HCT116 (cell line): ENCODE data around the gene LRRC34. TPM values are rescaled to one million over a fixed set of nuclear protein-coding genes. Genes with fewer than 3 reads are reported as not detected.

Source experiments
- ATAC-seq: fragments of 200-7000 bp; cut with Tn5 transposase; 2 replicates; pipeline ENCODE4 v1.9.1; 2020; ENCODE audit warnings: mild to moderate bottlenecking, moderate library complexity
- BruUV-seq: library from RNA; stranded (reverse); fragments of 400-500 nt; replicated peaks from 2 replicates; lab custom pipeline; 2021; lab: Mats Ljungman, UMichigan
- CTCF ChIA-PET: fragments of 300-600 bp; sonication (Branson Sonifier 250); formaldehyde crosslinking; loops from one replicate; lab custom pipeline; 2021; ENCODE audit warnings: antibody characterized with exemption; lab: Charles Lee
- POLR2A ChIA-PET: fragments of 300-600, 350-600 bp; sonication (Branson Sonifier 250); formaldehyde crosslinking; loops from one replicate; lab custom pipeline; 2021; ENCODE audit warnings: antibody characterized with exemption; lab: Charles Lee
- RAD21 ChIA-PET, 2 experiments: fragments of 300-600 bp; sonication (Branson Sonifier 250); formaldehyde crosslinking; loops; one replicate each; lab custom pipeline; 2023; ENCODE audit warnings: low total read pairs in 2 of 2; ENCODE audit not compliant: uncharacterized antibody in 2 of 2, unreplicated experiment in 2 of 2, low non-redundant PET in 1 of 2; lab: Charles Lee
- DNase-seq: peaks from one replicate; pipeline ENCODE4 v3.0.0-alpha.2; 2010; ENCODE audit warnings: low read depth, low spot score
- H2AFZ ChIP-seq: fragments of 200-600 bp; shearing (Covaris generic), sonication (generic); 2 replicates; pipeline ENCODE4 v1.6.1; 2017; ENCODE audit warnings: low read depth, mixed run types, mixed read lengths, antibody characterized with exemption, low read length; ENCODE audit not compliant: poor library complexity, severe bottlenecking
- H3K27ac ChIP-seq: 2 replicates; pipeline ENCODE4 v1.5.1; 2012; ENCODE audit warnings: low read depth, low read length
- H3K27me3 ChIP-seq: fragments of 200-600 bp; sonication (generic); 2 replicates; pipeline ENCODE4 v1.6.1; 2016; ENCODE audit warnings: mixed run types, low read length, mixed read lengths; ENCODE audit not compliant: insufficient read depth
- H3K36me3 ChIP-seq, 2 experiments: fragments of 200-500 bp in 1 of 2; fragments of 200-600 bp in 1 of 2; sonication (Bioruptor generic) in 1 of 2; sonication (generic) in 1 of 2; 2 replicates each; pipeline versions ENCODE4 v1.5.1 to v1.6.1; 2014 to 2016; ENCODE audit warnings: low read length in 2 of 2, inconsistent platforms in 1 of 2, mixed read lengths in 1 of 2, mixed run types in 1 of 2; ENCODE audit not compliant: insufficient read depth in 2 of 2, control insufficient read depth in 1 of 2
- H3K4me1 ChIP-seq, 2 experiments: fragments of 200-600 bp in 1 of 2; sonication (generic) in 1 of 2; 2 replicates each; pipeline versions ENCODE4 v1.5.1 to v1.6.1; 2012 to 2017; ENCODE audit warnings: low read length in 2 of 2, inconsistent platforms in 1 of 2, mild to moderate bottlenecking in 1 of 2, mixed read lengths in 1 of 2, mixed run types in 1 of 2, moderate library complexity in 1 of 2; ENCODE audit not compliant: insufficient read depth in 2 of 2, control insufficient read depth in 1 of 2
- H3K4me2 ChIP-seq: fragments of 200-600 bp; sonication (generic); 2 replicates; pipeline ENCODE4 v1.6.1; 2017; ENCODE audit warnings: mixed run types, low read length, mixed read lengths
- H3K4me3 ChIP-seq, 2 experiments: fragments of 200-600 bp in 1 of 2; sonication (generic) in 1 of 2; replicated peaks in 1 of 2; 2 replicates each; pipeline ENCODE4 v1.5.1; 2011 to 2016; ENCODE audit warnings: low read length in 2 of 2, control low read depth in 1 of 2, low read depth in 1 of 2, mild to moderate bottlenecking in 1 of 2, mixed read lengths in 1 of 2, mixed run types in 1 of 2
- H3K79me2 ChIP-seq: fragments of 200-600 bp; sonication (generic); 2 replicates; pipeline ENCODE4 v1.6.1; 2017; ENCODE audit warnings: mild to moderate bottlenecking, mixed run types, low read length, moderate library complexity, mixed read lengths; ENCODE audit not compliant: insufficient read depth
- H3K9ac ChIP-seq: fragments of 200-600 bp; sonication (generic); 2 replicates; pipeline ENCODE4 v1.6.1; 2016; ENCODE audit warnings: low read length, mixed read lengths
- H3K9me2 ChIP-seq: fragments of 200-600 bp; sonication (generic), shearing (Covaris generic); 2 replicates; pipeline ENCODE4 v1.6.1; 2017; ENCODE audit warnings: mixed run types, mild to moderate bottlenecking, moderate library complexity; ENCODE audit not compliant: insufficient read depth
- H3K9me3 ChIP-seq, 2 experiments: fragments of 200-500 bp in 1 of 2; fragments of 200-600 bp in 1 of 2; sonication (Bioruptor generic) in 1 of 2; sonication (generic) in 1 of 2; 2 replicates each; pipeline ENCODE4 v1.6.1; 2014 to 2017; ENCODE audit warnings: low read length in 2 of 2, mixed read lengths in 2 of 2, inconsistent platforms in 1 of 2, low read depth in 1 of 2, mild to moderate bottlenecking in 1 of 2, mixed run types in 1 of 2, moderate library complexity in 1 of 2; ENCODE audit not compliant: control insufficient read depth in 1 of 2, insufficient read depth in 1 of 2
- H4K20me1 ChIP-seq: fragments of 200-600 bp; sonication (generic), shearing (Covaris generic); 2 replicates; pipeline ENCODE4 v1.6.1; 2017; ENCODE audit warnings: mixed run types, mild to moderate bottlenecking, moderate library complexity; ENCODE audit not compliant: insufficient read depth
- CBX3 ChIP-seq: IDR thresholded peaks from 2 replicates; pipeline ENCODE4 v1.6.1; 2012; ENCODE audit warnings: low read depth
- CEBPB ChIP-seq: IDR thresholded peaks from 2 replicates; pipeline ENCODE4 v1.6.1; 2012; ENCODE audit warnings: low read depth
- EZH2 ChIP-seq: fragments of 200-600 bp; sonication (generic); IDR thresholded peaks from 2 replicates; pipeline ENCODE4 v1.6.1; 2017; ENCODE audit warnings: antibody characterized with exemption, mixed run types
- SIN3A ChIP-seq: IDR thresholded peaks from 2 replicates; pipeline ENCODE4 v1.6.1; 2012; ENCODE audit warnings: low read depth
- ZNF274 ChIP-seq: fragments of 200-500 bp; sonication (Bioruptor generic); IDR thresholded peaks from 2 replicates; pipeline ENCODE4 v1.6.1; 2014; ENCODE audit warnings: mild to moderate bottlenecking, low read depth, low read length, inconsistent platforms
- intact Hi-C: fragments of 100-400 bp; cut with micrococcal nuclease; formaldehyde crosslinking; loops from 2 replicates; pipeline ENCODE4 v1.10.0; 2022
- total RNA-seq: library from RNA; stranded (reverse); gene quantifications from one replicate; pipeline ENCODE4 v1.2.1, GENCODE V29; 2021; ENCODE audit not compliant: unreplicated experiment
- TF ChIP-seq, protein P1 (sequence below), 3 experiments: fragments of 200-600 bp in 1 of 3; sonication (generic) in 1 of 3; IDR thresholded peaks in 2 of 3; conservative IDR thresholded peaks in 1 of 3; 2 replicates each; pipeline ENCODE4 v1.5.1; 2012 to 2017; ENCODE audit warnings: low read depth in 2 of 3, low read length in 2 of 3, antibody characterized with exemption in 1 of 3, borderline replicate concordance in 1 of 3, control low read depth in 1 of 3, mild to moderate bottlenecking in 1 of 3, mixed read lengths in 1 of 3, mixed run types in 1 of 3, moderate library complexity in 1 of 3; ENCODE audit not compliant: insufficient read depth in 1 of 3
- TF ChIP-seq, protein P2 (sequence below): IDR thresholded peaks from 2 replicates; pipeline ENCODE4 v1.6.1; 2011; ENCODE audit warnings: mild to moderate bottlenecking, low read length, moderate library complexity; ENCODE audit not compliant: insufficient replicate concordance; ENCODE audit errors: extremely low read depth

Gene LRRC34
- total RNA-seq, 1 experiment from 2014 or later, result not detected

DNA sequence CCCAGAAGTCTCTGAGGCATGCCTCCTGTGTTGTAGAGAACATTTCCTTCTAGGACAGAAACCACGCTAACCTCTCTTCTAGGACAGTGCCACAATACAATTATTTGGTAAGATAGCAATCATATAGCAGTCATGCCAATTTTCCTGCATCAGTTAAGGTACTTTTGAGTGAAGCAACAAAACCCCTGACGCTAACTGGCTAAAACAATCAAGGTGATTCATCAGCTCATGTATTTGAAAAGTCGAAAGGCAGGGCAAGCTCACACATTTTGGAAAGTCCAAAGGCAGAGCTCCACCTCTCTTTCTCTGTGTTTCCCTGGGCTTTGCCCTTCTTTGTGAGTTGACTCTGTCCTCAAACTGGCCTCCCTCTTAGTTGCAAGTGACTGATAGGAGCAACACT lies 58.0 kb downstream of the LRRC34 start:
- Histone ChIP-seq H3K9ac (no peak overlapping the region), H2AFZ (no peak overlapping the region)

More for the DNA sequence above, 58.0 kb downstream of the LRRC34 start:
- no peaks in the 10 kb centered on the region for H4K20me1 ChIP-seq
- no peak for DNase-seq
- RAD21 ChIA-PET, result no interaction called here
- H3K36me3 ChIP-seq, result no peaks in the 10 kb centered on the region
- ATAC-seq, result no peak
- no peak for TF ChIP-seq CEBPB
- TF ChIP-seq, protein P1, sequence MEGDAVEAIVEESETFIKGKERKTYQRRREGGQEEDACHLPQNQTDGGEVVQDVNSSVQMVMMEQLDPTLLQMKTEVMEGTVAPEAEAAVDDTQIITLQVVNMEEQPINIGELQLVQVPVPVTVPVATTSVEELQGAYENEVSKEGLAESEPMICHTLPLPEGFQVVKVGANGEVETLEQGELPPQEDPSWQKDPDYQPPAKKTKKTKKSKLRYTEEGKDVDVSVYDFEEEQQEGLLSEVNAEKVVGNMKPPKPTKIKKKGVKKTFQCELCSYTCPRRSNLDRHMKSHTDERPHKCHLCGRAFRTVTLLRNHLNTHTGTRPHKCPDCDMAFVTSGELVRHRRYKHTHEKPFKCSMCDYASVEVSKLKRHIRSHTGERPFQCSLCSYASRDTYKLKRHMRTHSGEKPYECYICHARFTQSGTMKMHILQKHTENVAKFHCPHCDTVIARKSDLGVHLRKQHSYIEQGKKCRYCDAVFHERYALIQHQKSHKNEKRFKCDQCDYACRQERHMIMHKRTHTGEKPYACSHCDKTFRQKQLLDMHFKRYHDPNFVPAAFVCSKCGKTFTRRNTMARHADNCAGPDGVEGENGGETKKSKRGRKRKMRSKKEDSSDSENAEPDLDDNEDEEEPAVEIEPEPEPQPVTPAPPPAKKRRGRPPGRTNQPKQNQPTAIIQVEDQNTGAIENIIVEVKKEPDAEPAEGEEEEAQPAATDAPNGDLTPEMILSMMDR (IDR thresholded peaks at IDR 0.05 in 2 of 3, conservative IDR thresholded peaks at IDR 0.05 in 1 of 3; ENCODE audit: borderline replicate concordance in 1 of 3, insufficient read depth in 1 of 3, low read depth in 2 of 3, low read length in 2 of 3), result no peak
- no peak for TF ChIP-seq EZH2
- TF ChIP-seq, protein P2, sequence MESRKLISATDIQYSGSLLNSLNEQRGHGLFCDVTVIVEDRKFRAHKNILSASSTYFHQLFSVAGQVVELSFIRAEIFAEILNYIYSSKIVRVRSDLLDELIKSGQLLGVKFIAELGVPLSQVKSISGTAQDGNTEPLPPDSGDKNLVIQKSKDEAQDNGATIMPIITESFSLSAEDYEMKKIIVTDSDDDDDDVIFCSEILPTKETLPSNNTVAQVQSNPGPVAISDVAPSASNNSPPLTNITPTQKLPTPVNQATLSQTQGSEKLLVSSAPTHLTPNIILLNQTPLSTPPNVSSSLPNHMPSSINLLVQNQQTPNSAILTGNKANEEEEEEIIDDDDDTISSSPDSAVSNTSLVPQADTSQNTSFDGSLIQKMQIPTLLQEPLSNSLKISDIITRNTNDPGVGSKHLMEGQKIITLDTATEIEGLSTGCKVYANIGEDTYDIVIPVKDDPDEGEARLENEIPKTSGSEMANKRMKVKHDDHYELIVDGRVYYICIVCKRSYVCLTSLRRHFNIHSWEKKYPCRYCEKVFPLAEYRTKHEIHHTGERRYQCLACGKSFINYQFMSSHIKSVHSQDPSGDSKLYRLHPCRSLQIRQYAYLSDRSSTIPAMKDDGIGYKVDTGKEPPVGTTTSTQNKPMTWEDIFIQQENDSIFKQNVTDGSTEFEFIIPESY, result no peak
- TF ChIP-seq SIN3A, result no peak
- no peak for TF ChIP-seq ZNF274
- TF ChIP-seq CBX3, result no peak
- intact Hi-C loops, result no loop called here
- H3K9me2 ChIP-seq, result no peaks in the 10 kb centered on the region
- no peaks in the 10 kb centered on the region for H3K4me1 ChIP-seq
- no peaks in the 10 kb centered on the region for H3K27me3 ChIP-seq
- H3K27ac ChIP-seq, result no peak overlapping the region
- CTCF ChIA-PET, result no interaction called here
- POLR2A ChIA-PET, result interaction anchor here (0.8 kb wide), 1 partner anchor 10 kb away, joined by 3 read pairs; the partner anchor contains the start of gene TERC
- no peaks in the 10 kb centered on the region for H3K79me2 ChIP-seq
- H3K4me3 ChIP-seq, result no peak overlapping the region
- no TSS peak for BruUV-seq
- H3K9me3 ChIP-seq, result no peaks in the 10 kb centered on the region
- no peak overlapping the region for H3K4me2 ChIP-seq
